ENCODE data around the gene CCHCR1.
"Not testable (repeated sequence)": the region's sequence is repeated elsewhere in the genome, so short reads cannot be mapped to it uniquely, and the experiment has no call there.

Gene CCHCR1, protein sequence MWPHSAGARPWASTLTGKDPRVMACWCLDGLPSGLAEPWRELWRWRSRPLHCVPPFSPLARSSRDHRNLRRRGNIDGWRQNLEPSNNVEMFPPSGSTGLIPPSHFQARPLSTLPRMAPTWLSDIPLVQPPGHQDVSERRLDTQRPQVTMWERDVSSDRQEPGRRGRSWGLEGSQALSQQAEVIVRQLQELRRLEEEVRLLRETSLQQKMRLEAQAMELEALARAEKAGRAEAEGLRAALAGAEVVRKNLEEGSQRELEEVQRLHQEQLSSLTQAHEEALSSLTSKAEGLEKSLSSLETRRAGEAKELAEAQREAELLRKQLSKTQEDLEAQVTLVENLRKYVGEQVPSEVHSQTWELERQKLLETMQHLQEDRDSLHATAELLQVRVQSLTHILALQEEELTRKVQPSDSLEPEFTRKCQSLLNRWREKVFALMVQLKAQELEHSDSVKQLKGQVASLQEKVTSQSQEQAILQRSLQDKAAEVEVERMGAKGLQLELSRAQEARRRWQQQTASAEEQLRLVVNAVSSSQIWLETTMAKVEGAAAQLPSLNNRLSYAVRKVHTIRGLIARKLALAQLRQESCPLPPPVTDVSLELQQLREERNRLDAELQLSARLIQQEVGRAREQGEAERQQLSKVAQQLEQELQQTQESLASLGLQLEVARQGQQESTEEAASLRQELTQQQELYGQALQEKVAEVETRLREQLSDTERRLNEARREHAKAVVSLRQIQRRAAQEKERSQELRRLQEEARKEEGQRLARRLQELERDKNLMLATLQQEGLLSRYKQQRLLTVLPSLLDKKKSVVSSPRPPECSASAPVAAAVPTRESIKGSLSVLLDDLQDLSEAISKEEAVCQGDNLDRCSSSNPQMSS

DNA sequence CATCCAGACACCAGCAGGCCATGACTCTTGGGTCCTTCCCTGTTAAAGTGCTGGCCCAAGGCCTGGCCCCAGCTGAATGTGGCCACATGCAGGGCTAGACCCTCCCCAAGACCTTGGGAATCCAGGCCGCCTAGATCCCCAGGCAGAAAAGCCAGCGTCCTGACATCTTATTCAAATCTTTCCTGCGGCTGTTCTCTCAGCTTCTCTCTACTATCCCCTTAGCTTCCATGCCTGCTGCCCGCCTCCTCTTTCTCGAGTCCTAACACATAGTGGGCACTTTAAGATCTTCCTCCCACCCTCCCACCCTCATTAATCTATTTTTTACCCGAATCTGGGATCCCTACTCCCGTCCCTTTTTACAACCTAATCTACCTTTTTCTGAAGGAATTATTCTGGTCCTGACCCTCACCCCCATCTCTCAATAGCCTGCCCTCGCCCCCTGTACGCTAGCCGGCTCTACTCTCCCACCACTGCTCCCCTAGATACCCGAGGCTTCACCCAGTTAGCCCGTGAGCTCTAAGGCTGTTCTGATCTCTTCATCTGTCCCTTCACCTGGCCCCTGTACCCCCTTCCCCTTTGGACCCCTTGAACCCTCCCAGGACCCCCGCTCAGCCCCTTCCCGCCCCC is at the start of gene CCHCR1:
TSS of gene CCHCR1 (minus strand) at position 290 of the 627 bp plus-strand sequence. CDS start at position 88, 202 bp downstream.
- DNase-seq (ENCODE audit: low spot score) = no peak

DNA sequence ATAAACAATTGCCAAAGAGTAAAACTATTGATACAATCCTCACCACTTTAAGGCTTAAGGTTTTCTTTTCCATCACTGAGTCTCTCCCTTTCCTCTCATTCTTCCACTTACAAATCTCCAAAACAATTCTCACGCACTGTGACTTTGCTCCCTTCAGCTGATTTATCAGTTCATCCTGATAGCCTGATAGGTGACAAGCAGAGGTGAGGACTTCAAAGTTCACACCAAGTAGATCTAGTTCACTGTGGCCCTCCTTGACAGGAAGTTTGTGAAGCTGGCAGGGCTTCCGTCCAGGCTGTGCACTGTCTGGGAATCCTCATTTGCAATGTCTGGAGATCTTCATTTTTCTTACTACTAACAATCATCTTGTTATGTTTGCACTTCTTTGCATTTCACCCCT is 48.0 kb upstream of the CCHCR1 start:
- no peak for DNase-seq (ENCODE audit: low spot score)

DNA sequence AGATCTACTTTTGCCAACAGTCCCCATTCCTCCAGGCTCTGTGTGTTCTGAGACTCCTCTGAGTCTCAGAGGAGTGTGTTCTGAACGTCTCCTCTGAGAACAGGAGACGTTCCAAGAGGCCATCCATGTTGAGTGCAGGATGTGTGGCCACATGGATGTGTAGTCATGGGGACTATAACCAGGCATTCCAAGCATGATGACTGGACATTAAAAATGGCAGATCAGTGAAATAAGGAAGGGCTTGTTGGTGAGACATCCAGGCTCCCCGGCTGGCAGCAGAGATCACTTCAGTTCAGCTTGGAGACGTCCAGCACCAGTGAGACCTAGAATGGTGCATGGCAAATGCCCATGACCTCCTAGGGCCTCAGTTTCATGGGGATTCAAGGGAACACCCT is 47.1 kb upstream of the CCHCR1 start:
- DNase-seq (ENCODE audit: low spot score) = no peak

DNA sequence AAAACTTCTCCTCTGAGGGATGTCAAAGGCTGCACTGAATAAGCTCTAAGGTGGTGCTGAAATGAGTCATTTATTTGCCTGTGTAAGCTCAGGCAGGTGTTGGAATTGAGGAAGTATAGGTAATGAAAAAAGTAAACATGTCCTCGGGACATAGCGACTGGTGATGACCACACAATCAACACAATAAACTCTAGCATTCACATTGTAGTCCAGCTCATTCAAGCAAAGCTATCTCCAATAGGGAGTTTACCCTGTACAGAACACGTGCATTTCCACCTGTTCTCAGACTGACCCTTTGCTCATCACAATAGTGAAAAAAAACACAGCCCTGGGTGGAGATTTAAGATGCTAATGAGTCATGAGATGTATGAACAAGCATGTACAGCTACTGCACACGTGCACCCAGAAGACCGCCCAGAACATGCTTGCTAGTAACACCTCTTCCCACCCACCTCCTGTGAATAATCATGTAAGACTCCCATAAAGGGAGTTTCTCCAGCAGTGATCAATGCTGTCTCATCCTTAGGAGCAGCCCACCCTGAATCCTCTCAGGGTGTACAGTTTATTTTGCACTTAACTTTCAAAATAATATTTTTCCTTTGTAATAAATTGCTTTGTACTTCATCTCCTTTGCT is 45.9 kb upstream of the CCHCR1 start:
- peak; percentile 94 for DNase-seq (ENCODE audit: low spot score)

DNA sequence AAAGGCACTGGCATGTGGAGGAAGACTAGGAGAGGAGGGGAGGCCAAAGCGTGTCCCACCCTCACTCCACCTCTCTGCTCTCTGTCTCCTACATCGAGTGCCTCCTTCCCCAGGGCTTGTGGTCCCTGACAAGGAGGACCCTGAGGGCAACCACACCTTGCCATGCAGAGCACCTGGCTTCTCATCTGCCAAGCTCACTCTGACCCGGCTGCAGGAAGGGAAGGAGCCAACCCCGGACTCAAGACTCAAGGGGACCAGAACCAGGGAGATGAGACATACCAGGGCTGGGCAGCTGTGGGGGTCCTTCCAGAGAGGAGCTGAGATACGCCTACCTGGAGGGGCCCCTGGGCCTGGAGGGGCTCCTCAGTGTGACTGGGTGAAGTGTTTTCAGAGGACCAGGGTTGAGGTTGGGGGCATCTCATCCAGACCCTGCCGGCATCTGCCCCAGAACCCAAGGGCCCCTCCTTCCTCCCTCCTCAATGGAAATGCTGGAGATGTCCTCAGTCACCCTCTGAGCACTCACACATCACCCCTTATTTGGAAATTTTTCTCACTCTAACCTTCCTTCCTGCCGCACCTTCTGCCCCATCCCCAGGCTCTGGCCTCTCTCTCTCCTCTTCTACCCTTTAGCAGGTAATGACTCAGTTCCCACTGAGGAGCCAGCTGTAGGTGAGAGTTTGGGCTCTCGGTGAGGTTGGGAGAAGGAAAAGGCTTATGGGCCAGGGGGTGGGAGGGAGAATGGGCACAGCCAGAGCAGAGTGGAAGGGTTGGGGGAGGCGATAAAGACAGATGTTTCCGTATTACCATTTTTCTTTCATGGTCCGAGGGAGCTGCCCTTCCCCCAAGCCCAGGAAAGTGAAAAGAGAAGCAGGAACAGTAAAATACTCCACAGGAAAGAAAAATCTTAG is 44.9 kb upstream of the CCHCR1 start:
- peak; percentile 53 for DNase-seq (ENCODE audit: low spot score)

DNA sequence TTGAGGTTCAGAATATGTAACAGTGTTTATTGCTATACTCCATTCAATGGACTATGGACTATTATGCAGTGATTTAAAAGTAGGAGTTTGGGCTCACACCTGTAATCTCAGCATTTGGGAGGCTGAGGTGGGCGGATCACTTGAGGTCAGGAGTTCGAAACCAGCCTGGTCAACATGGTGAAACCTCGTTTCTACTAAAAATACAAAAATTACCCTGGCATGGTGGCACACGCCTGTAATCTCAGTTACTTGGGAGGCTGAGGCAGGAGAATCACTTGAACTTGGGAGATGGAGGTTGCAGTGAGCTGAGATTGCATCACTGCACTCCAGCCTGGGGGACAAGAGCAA is 41.5 kb upstream of the CCHCR1 start:
- DNase-seq (ENCODE audit: low spot score) = not testable (repeated sequence)

DNA sequence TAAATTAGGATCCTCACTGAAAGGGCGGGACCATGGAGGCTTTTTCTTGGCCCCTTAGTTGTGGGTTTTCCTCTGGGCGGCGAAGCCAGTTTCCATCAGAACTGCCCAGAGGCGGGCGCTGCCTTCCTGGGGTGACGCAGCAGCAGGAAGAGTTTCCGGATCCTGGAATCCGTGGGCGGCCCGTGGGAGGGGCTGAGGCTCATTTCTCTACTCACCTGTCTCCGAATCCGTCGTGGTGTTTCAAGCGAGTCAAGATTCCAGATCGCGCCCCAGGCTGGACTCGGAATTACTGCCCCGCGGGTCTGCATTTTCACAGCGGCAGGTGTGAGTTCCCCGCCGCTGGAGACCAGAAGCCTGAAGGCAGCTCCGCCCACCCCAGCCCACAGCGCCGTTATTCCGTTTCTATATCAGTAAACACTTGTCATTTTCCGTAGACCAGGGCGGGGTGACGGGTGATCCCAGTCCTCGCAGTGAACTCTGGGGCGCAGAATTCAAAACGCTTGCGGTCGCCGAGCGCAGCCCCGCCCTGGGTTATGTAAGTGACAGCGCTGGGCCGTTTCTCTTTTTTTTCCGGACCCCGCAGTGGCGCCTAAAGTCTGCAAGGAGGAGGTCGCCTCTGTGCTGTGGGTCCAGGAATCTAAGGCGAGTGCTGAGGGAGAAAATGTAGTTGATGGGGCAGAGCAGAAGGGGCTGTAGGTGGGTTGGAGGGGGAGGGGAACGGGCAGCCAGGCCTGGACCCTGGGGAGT is 40.1 kb upstream of the CCHCR1 start:
- DNase-seq (ENCODE audit: low spot score) = peak; percentile 96

DNA sequence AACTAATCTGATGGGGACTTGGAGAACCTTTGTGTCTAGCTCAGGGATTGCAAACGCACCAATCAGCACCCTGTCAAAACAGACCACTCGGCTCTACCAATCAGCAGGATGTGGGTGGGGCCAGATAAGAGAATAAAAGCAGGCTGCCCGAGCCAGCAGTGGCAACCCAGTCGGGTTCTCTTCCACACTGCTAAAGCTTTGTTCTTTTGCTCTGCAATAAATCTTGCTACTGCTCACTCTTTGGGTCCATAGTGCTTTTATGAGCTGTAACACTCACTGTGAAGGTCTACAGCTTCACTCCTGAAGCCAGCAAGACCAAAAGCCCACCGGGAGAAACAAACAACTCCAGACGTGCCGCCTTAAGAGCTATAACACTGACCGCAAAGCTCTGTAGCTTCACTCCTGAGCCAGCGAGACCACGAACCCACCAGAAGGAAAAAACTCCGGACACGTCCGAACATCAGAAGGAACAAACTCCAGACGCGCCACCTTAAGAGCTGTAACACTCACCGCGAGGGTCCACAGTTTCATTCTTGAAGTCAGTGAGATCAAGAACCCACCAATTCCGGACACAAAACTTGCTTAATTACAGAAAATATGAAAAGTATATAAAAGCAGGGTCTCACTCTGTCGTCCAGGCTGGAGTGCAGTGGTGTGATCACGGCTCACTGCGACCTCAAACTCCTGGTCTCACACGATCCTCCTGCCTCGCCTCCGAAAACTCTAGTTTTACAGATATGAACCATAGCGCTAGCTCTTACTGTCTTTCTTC is 38.8 kb upstream of the CCHCR1 start:
- not testable (repeated sequence) for DNase-seq (ENCODE audit: low spot score)

DNA sequence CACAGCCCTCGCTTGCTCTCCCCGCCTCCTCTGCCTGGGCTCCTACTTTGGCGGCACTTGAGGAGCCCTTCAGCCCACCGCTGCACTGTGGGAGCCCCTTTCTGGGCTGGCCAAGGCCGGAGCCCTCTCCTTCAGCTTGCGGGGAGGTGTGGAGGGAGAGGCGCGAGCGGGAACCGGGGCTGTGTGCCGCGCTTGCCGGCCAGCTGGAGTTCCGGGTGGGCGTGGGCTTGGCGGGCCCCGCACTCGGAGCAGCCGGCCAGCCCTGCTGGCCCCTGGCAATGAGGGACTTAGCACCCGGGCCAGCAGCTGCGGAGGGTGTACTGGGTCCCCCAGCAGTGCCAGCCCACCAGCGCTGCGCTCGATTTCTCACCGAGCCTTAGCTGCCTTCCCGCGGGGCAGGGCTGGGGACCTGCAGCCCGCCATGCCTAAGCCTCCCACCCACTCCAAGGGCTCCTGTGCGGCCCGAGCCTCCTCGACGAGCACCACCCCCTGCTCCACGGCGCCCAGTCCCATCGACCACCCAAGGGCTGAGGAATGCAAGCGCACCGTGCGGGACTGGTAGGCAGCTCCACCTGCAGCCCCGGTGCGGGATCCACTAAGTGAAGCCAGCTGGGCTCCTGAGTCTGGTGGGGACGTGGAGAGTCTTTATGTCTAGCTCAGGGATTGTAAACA is 37.8 kb upstream of the CCHCR1 start:
- not testable (repeated sequence) for DNase-seq (ENCODE audit: low spot score)

DNA sequence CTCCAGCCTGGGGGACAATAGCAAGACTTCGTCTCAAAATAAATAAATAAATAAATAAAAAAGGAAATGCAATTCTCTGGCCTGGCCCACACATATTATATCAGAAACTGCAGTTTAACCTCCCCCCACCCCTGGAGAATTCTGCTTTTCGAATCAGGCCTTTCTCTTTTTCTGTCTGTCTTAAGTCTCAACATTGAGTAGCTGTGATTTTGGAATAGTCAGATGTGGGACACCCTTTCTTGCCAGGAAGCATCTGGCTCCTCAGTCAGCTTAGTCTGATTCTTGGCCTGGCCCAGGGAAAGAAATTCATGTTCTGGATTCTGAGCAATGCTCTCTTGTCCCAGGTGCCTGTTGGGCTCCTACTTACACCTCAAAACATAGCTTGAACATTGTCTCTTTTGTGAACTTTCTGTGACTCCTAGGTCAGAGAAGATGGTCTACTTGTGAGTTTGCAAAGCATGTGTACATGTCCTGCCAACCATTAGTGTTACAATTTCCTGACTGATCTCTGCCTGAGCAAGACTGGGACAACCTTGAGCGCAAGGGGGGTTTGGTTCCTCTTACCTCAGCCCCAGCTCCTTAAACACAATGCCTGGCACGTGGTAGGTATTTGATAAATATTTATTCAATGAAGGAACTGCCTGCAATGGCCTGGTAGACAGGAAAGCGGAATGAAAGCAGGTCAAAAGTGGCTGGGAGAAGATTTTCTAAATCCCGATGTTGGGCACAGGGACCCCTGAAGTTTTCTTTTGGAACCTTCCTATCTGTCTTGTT is 36.6 kb upstream of the CCHCR1 start:
- DNase-seq (ENCODE audit: low spot score) = no peak

DNA sequence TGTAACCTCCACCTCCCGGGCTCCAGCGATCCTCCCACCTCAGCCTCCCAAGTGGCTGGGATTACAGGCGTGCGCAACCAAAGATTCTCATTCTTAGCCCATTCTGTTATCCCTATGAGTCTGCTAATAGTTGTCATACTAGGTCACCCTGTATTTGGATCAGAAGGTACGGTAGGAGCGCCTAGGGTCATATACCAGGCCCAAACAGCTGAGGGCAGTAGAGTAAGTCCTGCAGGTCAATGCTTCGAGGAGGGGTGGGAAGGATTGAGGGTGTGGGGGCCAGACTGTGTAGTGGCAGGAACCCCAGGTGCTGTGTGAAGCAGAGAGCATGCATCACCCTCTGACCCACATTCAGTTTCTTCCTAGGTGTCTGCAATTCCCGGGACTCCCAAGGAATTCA is 35.6 kb upstream of the CCHCR1 start:
- peak; percentile 31 for DNase-seq (ENCODE audit: low spot score)

DNA sequence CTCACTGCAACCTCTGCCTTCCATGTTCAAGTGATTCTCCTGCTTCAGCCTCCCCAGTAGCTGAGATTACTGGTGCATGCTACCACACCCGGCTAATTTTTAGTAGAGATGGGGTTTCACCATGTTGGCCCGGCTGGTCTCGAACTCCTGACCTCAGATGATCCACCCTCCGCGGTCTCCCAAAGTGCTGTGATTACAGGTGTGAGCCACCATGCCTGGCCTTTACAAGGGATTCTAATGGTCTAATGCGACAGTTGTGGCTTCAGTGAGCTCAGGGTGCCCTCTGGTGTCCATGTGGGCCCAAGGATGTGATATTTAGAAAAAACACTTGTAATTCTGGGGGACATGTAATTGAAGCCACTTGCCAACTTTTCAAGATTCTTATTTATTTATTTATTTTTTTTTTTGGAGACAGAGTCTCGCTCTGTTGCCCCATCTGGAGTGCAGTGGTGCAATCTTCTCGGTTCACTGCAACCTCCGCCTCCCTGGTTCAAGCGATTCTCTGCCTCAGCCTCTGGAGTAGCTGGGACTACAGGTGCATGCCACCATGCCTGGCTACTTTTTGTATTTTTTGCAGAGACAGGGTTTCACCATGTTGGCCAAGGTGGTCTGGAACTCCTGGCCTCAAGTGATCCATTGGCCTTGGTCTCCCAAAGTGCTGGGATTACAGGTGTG is 35.0 kb upstream of the CCHCR1 start:
- peak; percentile 83 for DNase-seq (ENCODE audit: low spot score)

DNA sequence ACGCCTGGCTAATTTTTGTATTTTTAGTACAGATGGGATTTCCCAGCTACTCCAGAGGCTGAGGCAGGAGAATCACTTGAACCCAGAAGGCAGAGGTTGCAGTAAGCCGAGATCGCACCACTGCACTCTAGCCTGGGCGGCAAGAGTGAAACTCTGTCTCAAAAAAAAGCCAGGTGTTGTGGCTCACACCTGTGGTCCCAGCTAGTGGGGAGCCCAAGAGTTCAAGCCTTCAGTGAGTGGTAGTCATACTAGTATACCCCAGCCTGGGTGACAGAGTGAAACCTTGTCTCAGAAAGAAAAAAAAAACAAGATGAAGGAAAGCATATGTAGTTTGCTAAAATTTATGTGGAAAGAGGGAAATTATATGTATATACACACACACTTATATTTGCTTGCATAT is 32.9 kb upstream of the CCHCR1 start:
- no peak for DNase-seq (ENCODE audit: low spot score)

DNA sequence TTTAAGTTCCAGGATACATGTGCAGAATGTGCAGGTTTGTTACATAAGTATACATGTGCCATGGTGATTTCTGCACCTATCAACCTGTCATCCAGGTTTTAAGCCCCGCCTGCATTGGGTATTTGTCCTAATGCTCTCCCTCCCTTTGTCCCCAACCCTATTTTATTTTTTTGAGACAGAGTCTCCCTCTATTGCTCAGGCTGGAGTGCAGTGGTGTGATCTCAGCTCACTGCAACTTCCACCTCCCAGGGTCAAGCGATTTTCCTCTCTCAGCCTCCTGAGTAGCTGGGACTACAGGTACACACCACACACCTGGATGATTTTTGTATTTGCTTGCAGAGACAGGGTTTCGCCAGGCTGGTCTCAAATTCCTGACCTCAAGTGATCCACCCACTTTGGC is 31.6 kb upstream of the CCHCR1 start:
- DNase-seq (ENCODE audit: low spot score) = not testable (repeated sequence)

DNA sequence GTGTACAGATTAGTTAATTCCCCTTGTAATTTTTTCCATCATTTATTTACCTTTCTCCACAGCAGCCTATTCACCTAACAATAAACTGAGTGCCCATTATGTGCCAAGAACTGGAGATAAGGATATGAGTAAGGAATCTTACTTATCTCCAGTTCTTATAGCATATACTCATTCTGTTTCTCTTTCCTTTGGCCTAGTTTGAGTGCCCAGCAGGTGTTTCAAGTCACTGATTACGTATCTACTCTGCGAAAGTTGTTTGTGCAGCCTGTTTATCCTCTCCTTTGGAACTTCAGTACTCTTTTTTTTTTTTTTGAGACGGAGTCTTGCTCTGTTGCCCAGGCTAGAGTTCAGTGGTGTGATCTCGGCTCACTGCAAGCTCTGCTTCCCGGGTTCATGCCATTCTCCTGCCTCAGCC is 30.2 kb upstream of the CCHCR1 start:
- DNase-seq (ENCODE audit: low spot score) = no peak

DNA sequence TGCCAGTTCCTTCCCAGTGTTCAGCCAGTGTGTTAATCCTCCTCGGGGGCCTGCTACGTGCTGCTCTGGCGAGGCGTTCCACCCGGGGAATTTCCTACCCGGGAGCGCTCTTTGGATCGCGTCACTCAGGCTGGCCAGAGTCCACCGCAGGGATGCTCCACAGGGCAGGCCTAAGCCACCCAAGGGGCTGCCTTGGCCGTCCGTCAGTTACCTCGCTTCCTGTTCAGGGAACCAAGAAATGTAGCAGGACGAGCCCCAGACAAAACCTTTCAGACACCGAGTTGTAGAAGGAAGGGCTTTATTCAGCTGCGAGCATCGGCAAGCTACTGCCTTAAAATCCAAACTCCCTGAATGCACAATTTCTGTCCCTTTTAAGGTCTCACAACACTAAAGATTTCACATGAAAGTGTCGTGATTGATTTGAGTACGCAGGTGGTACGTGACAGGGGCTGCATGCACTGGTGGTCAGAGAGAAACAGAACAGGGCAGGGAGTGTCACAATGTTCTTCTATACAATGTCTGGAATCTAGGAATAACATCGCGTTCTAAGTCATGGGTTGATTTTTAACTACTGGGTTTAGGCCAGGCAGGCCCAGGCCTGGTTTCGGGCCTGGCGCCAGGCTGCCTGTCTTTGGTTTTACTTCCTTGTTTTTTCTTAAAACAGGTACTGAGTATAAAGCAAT is 28.6 kb upstream of the CCHCR1 start:
- DNase-seq (ENCODE audit: low spot score) = no peak

DNA sequence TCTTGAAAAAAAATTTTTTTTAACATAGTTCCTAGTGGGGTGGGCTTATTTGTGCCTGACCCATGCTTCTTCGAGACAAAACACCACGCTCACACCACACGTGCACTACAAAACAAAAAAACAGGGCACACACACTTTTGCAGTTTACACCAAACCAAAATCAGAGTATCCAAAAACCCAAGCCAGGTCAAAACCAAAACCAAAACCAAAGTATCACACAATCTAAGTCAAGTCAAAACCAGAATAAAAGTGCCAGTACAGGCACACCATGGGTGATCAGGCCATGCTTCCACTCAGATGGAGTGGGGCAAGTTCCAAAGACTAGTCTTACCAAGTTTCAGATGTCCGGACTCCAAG is 28.1 kb upstream of the CCHCR1 start:
- not testable (repeated sequence) for DNase-seq (ENCODE audit: low spot score)

All from NAMALWA (cell line).